Memory B cell (primary cell): ENCODE results near the gene GJD4.

Source experiments
- ATAC-seq: fragments of 150-1000 bp; cut with Tn5 transposase; 2 replicates; pipeline ENCODE4 v1.10.0; 2021; ENCODE audit warnings: low read depth, mild to moderate bottlenecking, moderate library complexity
- DNase-seq, 2 donors: peaks; one replicate each; pipeline ENCODE4 v3.0.0; 2022; ENCODE audit warnings: low spot score in 2 of 2
- H3K27ac Mint-ChIP-seq: one replicate; pipeline ENCODE4 v1.8.0; 2022; ENCODE audit warnings: mild to moderate bottlenecking, moderate library complexity, mixed read lengths
- H3K27me3 Mint-ChIP-seq: one replicate; pipeline ENCODE4 v1.8.0; 2022; ENCODE audit warnings: mixed read lengths
- H3K36me3 Mint-ChIP-seq: one replicate; pipeline ENCODE4 v1.8.0; 2022; ENCODE audit warnings: mild to moderate bottlenecking, mixed read lengths
- H3K4me1 Mint-ChIP-seq: one replicate; pipeline ENCODE4 v1.8.0; 2022; ENCODE audit warnings: mixed read lengths
- H3K4me3 Mint-ChIP-seq: one replicate; pipeline ENCODE4 v1.8.0; 2022; ENCODE audit warnings: mild to moderate bottlenecking, moderate library complexity, mixed read lengths
- H3K9me3 Mint-ChIP-seq: one replicate; pipeline ENCODE4 v1.8.0; 2022; ENCODE audit warnings: mixed read lengths

GJD4 gene

GRCh38 chr10:35585903-35586535 lies 19.1 kb upstream of the GJD4 start:
- Mint-ChIP-seq H3K27ac (no peak overlapping the region), H3K27me3 (peaks cover 14% of the 10 kb centered on the region), H3K4me3 (no peak overlapping the region), H3K36me3 (peaks cover 3% of the 10 kb centered on the region), H3K4me1 (no peaks in the 10 kb centered on the region), H3K9me3 (peaks cover 2% of the 10 kb centered on the region)
- ATAC-seq (no peak), DNase-seq (no peak)

GRCh38 chr10:35588836-35589235 lies 16.3 kb upstream of the GJD4 start:
- Mint-ChIP-seq H3K36me3 (peaks cover 3% of the 10 kb centered on the region), H3K27me3 (peaks cover 16% of the 10 kb centered on the region), H3K4me3 (no peak overlapping the region), H3K27ac (no peak overlapping the region), H3K9me3 (peaks cover 5% of the 10 kb centered on the region), H3K4me1 (peaks cover 2% of the 10 kb centered on the region)
- DNase-seq (no peak), ATAC-seq (no peak)

- Mint-ChIP-seq H3K36me3 (peaks cover 3% of the 10 kb centered on the region), H3K27ac (no peak overlapping the region), H3K9me3 (peaks cover 9% of the 10 kb centered on the region), H3K4me1 (peaks cover 5% of the 10 kb centered on the region), H3K27me3 (peaks cover 5% of the 10 kb centered on the region), H3K4me3 (no peak overlapping the region)
- ATAC-seq: no peak
- no peak for DNase-seq
These were observed 12.7 kb upstream of the GJD4 start for GRCh38 chr10:35592441-35592840.

GRCh38 chr10:35594115-35595079 lies 10.7 kb upstream of the GJD4 start:
- DNase-seq (no peak), ATAC-seq (no peak)
- H3K4me1 Mint-ChIP-seq: peaks cover 5% of the 10 kb centered on the region
- H3K27me3 Mint-ChIP-seq: peaks cover 6% of the 10 kb centered on the region
- H3K36me3 Mint-ChIP-seq: peaks cover 3% of the 10 kb centered on the region
- peak overlapping the region; percentile 50 for H3K27ac Mint-ChIP-seq
- peaks cover 9% of the 10 kb centered on the region for H3K9me3 Mint-ChIP-seq
- H3K4me3 Mint-ChIP-seq: no peak overlapping the region

- ATAC-seq (no peak), DNase-seq (no peak)
- H3K36me3 Mint-ChIP-seq: peaks cover 3% of the 10 kb centered on the region
- H3K9me3 Mint-ChIP-seq: peaks cover 9% of the 10 kb centered on the region
- H3K27me3 Mint-ChIP-seq: peaks cover 6% of the 10 kb centered on the region
- H3K4me3 Mint-ChIP-seq: no peak overlapping the region
- H3K4me1 Mint-ChIP-seq: peaks cover 5% of the 10 kb centered on the region
- peak overlapping the region; percentile 50 for H3K27ac Mint-ChIP-seq
These were observed 10.0 kb upstream of the GJD4 start for GRCh38 chr10:35595106-35595505.

GRCh38 chr10:35598379-35598778 lies 6.8 kb upstream of the GJD4 start:
- H3K4me3 Mint-ChIP-seq: no peak overlapping the region
- H3K27me3 Mint-ChIP-seq: peaks cover 18% of the 10 kb centered on the region
- H3K27ac Mint-ChIP-seq: no peak overlapping the region
- no peak for DNase-seq
- peaks cover 5% of the 10 kb centered on the region for H3K36me3 Mint-ChIP-seq
- no peak for ATAC-seq
- peaks cover 11% of the 10 kb centered on the region for H3K9me3 Mint-ChIP-seq
- peaks cover 6% of the 10 kb centered on the region for H3K4me1 Mint-ChIP-seq

- no peak overlapping the region for H3K4me3 Mint-ChIP-seq
- DNase-seq: no peak
- peaks cover 20% of the 10 kb centered on the region for H3K27me3 Mint-ChIP-seq
- H3K36me3 Mint-ChIP-seq: peaks cover 5% of the 10 kb centered on the region
- ATAC-seq: no peak
- no peak overlapping the region for H3K27ac Mint-ChIP-seq
- H3K4me1 Mint-ChIP-seq: peaks cover 5% of the 10 kb centered on the region
- H3K9me3 Mint-ChIP-seq: peaks cover 8% of the 10 kb centered on the region
These were observed 4.9 kb upstream of the GJD4 start for GRCh38 chr10:35600193-35600592.

GRCh38 chr10:35606430-35606829 lies 1.3 kb downstream of the GJD4 start:
- Mint-ChIP-seq H3K36me3 (peaks cover under 1% of the 10 kb centered on the region), H3K4me3 (no peak overlapping the region), H3K4me1 (peaks cover 8% of the 10 kb centered on the region), H3K27me3 (peaks cover 21% of the 10 kb centered on the region), H3K27ac (no peak overlapping the region), H3K9me3 (peaks cover 4% of the 10 kb centered on the region)
- no peak for ATAC-seq
- DNase-seq: no peak

GRCh38 chr10:35607475-35608327 lies 2.6 kb downstream of the GJD4 start:
- Mint-ChIP-seq H3K4me1 (peaks cover 8% of the 10 kb centered on the region), H3K4me3 (peak overlapping the region; percentile 64)
- no peak for DNase-seq

GRCh38 chr10:35608328-35608672 lies 3.2 kb downstream of the GJD4 start:
- no peak for DNase-seq
- Mint-ChIP-seq H3K36me3 (no peaks in the 10 kb centered on the region), H3K4me3 (no peak overlapping the region), H3K27me3 (peaks cover 24% of the 10 kb centered on the region), H3K9me3 (peaks cover 2% of the 10 kb centered on the region), H3K27ac (no peak overlapping the region), H3K4me1 (peaks cover 8% of the 10 kb centered on the region)
- no peak for ATAC-seq

More at GRCh38 chr10:35607475-35608327, 2.6 kb downstream of the GJD4 start:
- H3K27me3 Mint-ChIP-seq: peaks cover 25% of the 10 kb centered on the region
- no peaks in the 10 kb centered on the region for H3K36me3 Mint-ChIP-seq
- H3K27ac Mint-ChIP-seq: no peak overlapping the region
- H3K9me3 Mint-ChIP-seq: peaks cover 2% of the 10 kb centered on the region
- ATAC-seq: no peak

- no peaks in the 10 kb centered on the region for H3K36me3 Mint-ChIP-seq
- no peak for DNase-seq
- H3K4me3 Mint-ChIP-seq: no peak overlapping the region
- no peak overlapping the region for H3K27ac Mint-ChIP-seq
- ATAC-seq: no peak
- H3K4me1 Mint-ChIP-seq: peaks cover 6% of the 10 kb centered on the region
- H3K27me3 Mint-ChIP-seq: peaks cover 22% of the 10 kb centered on the region
- H3K9me3 Mint-ChIP-seq: peaks cover 2% of the 10 kb centered on the region
These were observed 6.6 kb downstream of the GJD4 start for GRCh38 chr10:35611750-35612149.

- Mint-ChIP-seq H3K36me3 (no peaks in the 10 kb centered on the region), H3K4me3 (no peak overlapping the region), H3K4me1 (peaks cover 2% of the 10 kb centered on the region), H3K9me3 (peaks cover 2% of the 10 kb centered on the region), H3K27me3 (peaks cover 17% of the 10 kb centered on the region), H3K27ac (no peak overlapping the region)
- ATAC-seq (no peak), DNase-seq (no peak)
These were observed 7.4 kb downstream of the GJD4 start for GRCh38 chr10:35612385-35613106.

GRCh38 chr10:35613107-35613440 lies 7.9 kb downstream of the GJD4 start:
- DNase-seq: no peak
- no peaks in the 10 kb centered on the region for H3K36me3 Mint-ChIP-seq
- H3K27ac Mint-ChIP-seq: no peak overlapping the region
- peaks cover 2% of the 10 kb centered on the region for H3K4me1 Mint-ChIP-seq
- peaks cover 2% of the 10 kb centered on the region for H3K9me3 Mint-ChIP-seq
- peaks cover 16% of the 10 kb centered on the region for H3K27me3 Mint-ChIP-seq
- H3K4me3 Mint-ChIP-seq: no peak overlapping the region
- no peak for ATAC-seq
